D721Med (cell line): ENCODE data around the gene PDIA5.
A peak's percentile ranks its signal among the peaks of the same experiment; 100 is the strongest.

Experiments used
- DNase-seq: peaks from one replicate; pipeline ENCODE4 v3.0.0; 2011; ENCODE audit warnings: low spot score; ENCODE audit not compliant: insufficient read length
- FAIRE-seq: peaks from 2 replicates; lab custom pipeline; 2011; peaks lifted over from hg19 to GRCh38; lab: Jason Lieb, UNC
- CTCF ChIP-seq: IDR thresholded peaks from 2 replicates; pipeline ENCODE4 v1.5.1; 2012; ENCODE audit warnings: mild to moderate bottlenecking, control low read depth; ENCODE audit not compliant: insufficient read depth; ENCODE audit errors: missing control alignments

Gene PDIA5

GRCh38 chr3:123084192-123084591 is 17.4 kb downstream of the PDIA5 start:
- no peak for TF ChIP-seq CTCF
- FAIRE-seq (no peak), DNase-seq (no peak)

- FAIRE-seq = no peak
Observed at GRCh38 chr3:123084738-123085237, 18.0 kb downstream of the PDIA5 start.

GRCh38 chr3:123085293-123085931 is 18.6 kb downstream of the PDIA5 start:
- FAIRE-seq (peak; percentile 78), DNase-seq (no peak)
- no peak for TF ChIP-seq CTCF

More at GRCh38 chr3:123084738-123085237, 18.0 kb downstream of the PDIA5 start:
- no peak for TF ChIP-seq CTCF
- no peak for DNase-seq

GRCh38 chr3:123085932-123086627 is 19.3 kb downstream of the PDIA5 start:
- FAIRE-seq (peak; percentile 94), DNase-seq (no peak)
- no peak for TF ChIP-seq CTCF

- FAIRE-seq = no peak
- DNase-seq = no peak
- no peak for TF ChIP-seq CTCF
Observed at GRCh38 chr3:123088387-123088786, 21.6 kb downstream of the PDIA5 start.

GRCh38 chr3:123089611-123090331 is 22.9 kb downstream of the PDIA5 start:
- DNase-seq (no peak), FAIRE-seq (no peak)
- TF ChIP-seq CTCF = no peak
